Thoracic aorta (tissue), 2 donors: ENCODE data around the gene PJA2. TPM values are rescaled to one million over a fixed set of nuclear protein-coding genes. Genes with fewer than 3 reads are reported as not detected.

Experiments
- ATAC-seq: fragments of 150-250 bp; one replicate; pipeline ENCODE4 v1.8.0; 2017; ENCODE audit warnings: low read depth; ENCODE audit not compliant: insufficient number of reproducible peaks, low FRiP score
- DNase-seq: peaks from one replicate; pipeline ENCODE4 v3.0.0-alpha.2; 2020; ENCODE audit warnings: low spot score
- H3K27ac ChIP-seq, 2 donors: fragments of 200-600 bp; sonication (generic); 1 replicate in 1 of 2; 2 replicates in 1 of 2; pipeline ENCODE4 v1.5.1; 2016; ENCODE audit warnings: mild to moderate bottlenecking in 2 of 2, moderate library complexity in 2 of 2
- H3K27me3 ChIP-seq: fragments of 200-600 bp; sonication (generic); replicated peaks from 2 replicates; pipeline ENCODE4 v1.6.0; 2016; ENCODE audit warnings: mild to moderate bottlenecking; ENCODE audit not compliant: insufficient read depth
- H3K36me3 ChIP-seq: fragments of 200-600 bp; sonication (generic); one replicate; pipeline ENCODE4 v1.5.1; 2016
- H3K4me1 ChIP-seq, 2 donors: fragments of 200-600 bp; sonication (generic); 1 replicate in 1 of 2; 2 replicates in 1 of 2; pipeline versions ENCODE4 v1.5.1 to v1.6.0; 2016; ENCODE audit warnings: low read depth in 2 of 2, mild to moderate bottlenecking in 1 of 2; ENCODE audit not compliant: control insufficient read depth in 1 of 2
- H3K4me3 ChIP-seq: fragments of 200-600 bp; sonication (generic); 2 replicates; pipeline ENCODE4 v1.5.1; 2016; ENCODE audit warnings: mild to moderate bottlenecking
- H3K9me3 ChIP-seq: fragments of 200-600 bp; sonication (generic); 2 replicates; pipeline ENCODE4 v1.5.1; 2016
- CTCF ChIP-seq: fragments of 200-600 bp; sonication (generic); IDR thresholded peaks from one replicate; pipeline ENCODE4 v1.5.1; 2019; ENCODE audit warnings: antibody characterized with exemption
- total RNA-seq, 2 donors: library from RNA; depleted of rRNA; stranded (reverse); fragments of >200 nt; gene quantifications; one replicate each; pipeline versions ENCODE4 v1.1.0 to v1.2.3, GENCODE V29; 2016

Gene PJA2
- total RNA-seq, 2 donors from 2014 or later: 136 to 155 TPM

GRCh38 chr5:109378095-109378494 is 31.7 kb downstream of the PJA2 start:
- peaks cover 30% of the 10 kb centered on the region for H3K36me3 ChIP-seq
- TF ChIP-seq CTCF: no peak

GRCh38 chr5:109374625-109375024 is 35.1 kb downstream of the PJA2 start:
- TF ChIP-seq CTCF: no peak
- no peak for ATAC-seq
- Histone ChIP-seq H3K27ac (no peak overlapping the region), H3K4me1 (peaks cover 23 to 47% of the 10 kb centered on the region in 2 donors), H3K27me3 (no peaks in the 10 kb centered on the region), H3K4me3 (no peak overlapping the region), H3K9me3 (no peaks in the 10 kb centered on the region), H3K36me3 (peaks cover 17% of the 10 kb centered on the region)
- no peak for DNase-seq

More at GRCh38 chr5:109378095-109378494, 31.7 kb downstream of the PJA2 start:
- ATAC-seq (no peak), DNase-seq (no peak)
- H3K27me3 ChIP-seq: no peaks in the 10 kb centered on the region
- no peak overlapping the region for H3K4me3 ChIP-seq
- no peak overlapping the region for H3K27ac ChIP-seq
- H3K4me1 ChIP-seq: peaks cover 23 to 32% of the 10 kb centered on the region in 2 donors
- no peaks in the 10 kb centered on the region for H3K9me3 ChIP-seq

DNA sequence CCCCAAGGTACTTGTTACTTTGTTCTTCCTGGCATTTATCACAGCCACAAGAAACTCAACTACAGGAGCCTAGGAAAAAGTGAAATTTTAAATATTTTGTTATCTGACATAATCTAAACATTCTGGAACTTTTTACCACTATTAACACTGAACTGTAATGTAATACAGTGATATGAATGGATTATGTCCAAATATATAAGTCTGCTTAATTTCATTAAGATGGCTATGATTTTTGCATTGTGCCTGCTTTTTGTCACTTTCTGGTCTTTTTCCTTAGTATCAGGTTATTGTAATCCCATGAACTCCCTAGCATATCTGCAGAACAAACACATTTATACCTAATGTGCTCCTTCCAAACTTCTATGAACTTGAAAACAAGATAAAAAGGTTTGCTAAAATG is 35.8 kb downstream of the PJA2 start:
- H3K4me1 ChIP-seq: peaks cover 23 to 47% of the 10 kb centered on the region in 2 donors
- H3K4me3 ChIP-seq: no peak overlapping the region
- no peak for TF ChIP-seq CTCF
- H3K27me3 ChIP-seq: no peaks in the 10 kb centered on the region
- ATAC-seq (no peak), DNase-seq (no peak)
- no peaks in the 10 kb centered on the region for H3K9me3 ChIP-seq
- peaks cover 16% of the 10 kb centered on the region for H3K36me3 ChIP-seq
- H3K27ac ChIP-seq: no peak overlapping the region

GRCh38 chr5:109370343-109370742 is 39.4 kb downstream of the PJA2 start:
- no peaks in the 10 kb centered on the region for H3K27me3 ChIP-seq
- no peak overlapping the region for H3K4me3 ChIP-seq
- TF ChIP-seq CTCF: no peak
- H3K9me3 ChIP-seq: no peaks in the 10 kb centered on the region
- DNase-seq (no peak), ATAC-seq (no peak)
- H3K27ac ChIP-seq: no peak overlapping the region
- H3K36me3 ChIP-seq: peaks cover 14% of the 10 kb centered on the region
- H3K4me1 ChIP-seq: peaks cover 9 to 37% of the 10 kb centered on the region in 2 donors

- Histone ChIP-seq H3K36me3 (peaks cover 21% of the 10 kb centered on the region), H3K4me3 (no peak overlapping the region), H3K4me1 (peaks cover 9 to 20% of the 10 kb centered on the region in 2 donors), H3K27ac (no peak overlapping the region), H3K9me3 (no peaks in the 10 kb centered on the region), H3K27me3 (no peaks in the 10 kb centered on the region)
- no peak for ATAC-seq
- no peak for DNase-seq
- TF ChIP-seq CTCF: no peak
Measured at GRCh38 chr5:109365653-109366052, 44.1 kb downstream of the PJA2 start.
